ENCODE data around the gene INSM2. TPM values are rescaled to one million over a fixed set of nuclear protein-coding genes. Genes with fewer than 3 reads are reported as not detected.

The INSM2 gene
- total and polyA plus RNA-seq, 2 of the 13 experiments (the other 11 are each of a cell fraction or from before 2014, with no cell fraction given) = not detected

DNA sequence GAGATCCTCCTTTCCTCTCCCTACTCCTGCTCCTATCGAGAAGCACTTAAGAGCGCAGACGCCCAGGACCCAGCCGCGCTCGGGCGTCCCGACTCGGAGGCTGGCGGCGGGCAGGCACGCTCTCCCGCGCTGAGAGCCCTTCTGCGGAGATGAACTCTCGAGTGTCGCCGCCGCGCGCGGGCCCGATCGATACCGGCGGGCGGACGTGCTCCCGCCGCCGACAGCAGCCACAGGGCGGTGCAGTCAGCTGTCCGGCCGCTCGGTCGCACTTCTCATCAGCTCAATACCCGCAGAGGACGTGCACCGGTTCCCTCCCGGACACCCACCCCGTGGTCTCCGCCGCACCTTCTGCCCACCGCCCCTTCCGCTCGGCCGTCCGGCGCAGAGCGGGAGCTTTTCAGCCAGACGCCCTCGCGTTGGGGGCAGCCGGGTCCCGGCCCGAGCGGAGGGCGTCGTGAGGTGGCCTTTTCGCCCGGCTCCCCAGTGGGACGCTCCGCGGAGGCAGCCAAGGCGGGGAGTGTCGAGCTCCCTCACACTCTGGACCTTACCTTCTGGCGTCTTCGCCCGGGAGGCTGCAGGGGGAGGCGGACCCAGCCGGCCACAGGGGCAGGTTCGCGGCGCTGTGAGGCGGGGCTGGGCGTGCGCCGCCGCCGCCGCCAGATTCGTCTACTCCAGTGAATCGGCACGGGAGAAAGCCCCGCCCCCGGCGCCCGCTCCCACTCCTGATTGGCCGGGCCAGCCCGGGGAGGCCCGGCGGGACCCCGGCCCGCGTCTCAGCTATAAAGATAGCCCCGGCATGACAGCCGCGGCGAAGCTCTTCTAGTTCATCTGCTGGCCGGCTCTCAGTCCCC is at the start of gene INSM2 (continued):
- TF ChIP-seq, protein P1, sequence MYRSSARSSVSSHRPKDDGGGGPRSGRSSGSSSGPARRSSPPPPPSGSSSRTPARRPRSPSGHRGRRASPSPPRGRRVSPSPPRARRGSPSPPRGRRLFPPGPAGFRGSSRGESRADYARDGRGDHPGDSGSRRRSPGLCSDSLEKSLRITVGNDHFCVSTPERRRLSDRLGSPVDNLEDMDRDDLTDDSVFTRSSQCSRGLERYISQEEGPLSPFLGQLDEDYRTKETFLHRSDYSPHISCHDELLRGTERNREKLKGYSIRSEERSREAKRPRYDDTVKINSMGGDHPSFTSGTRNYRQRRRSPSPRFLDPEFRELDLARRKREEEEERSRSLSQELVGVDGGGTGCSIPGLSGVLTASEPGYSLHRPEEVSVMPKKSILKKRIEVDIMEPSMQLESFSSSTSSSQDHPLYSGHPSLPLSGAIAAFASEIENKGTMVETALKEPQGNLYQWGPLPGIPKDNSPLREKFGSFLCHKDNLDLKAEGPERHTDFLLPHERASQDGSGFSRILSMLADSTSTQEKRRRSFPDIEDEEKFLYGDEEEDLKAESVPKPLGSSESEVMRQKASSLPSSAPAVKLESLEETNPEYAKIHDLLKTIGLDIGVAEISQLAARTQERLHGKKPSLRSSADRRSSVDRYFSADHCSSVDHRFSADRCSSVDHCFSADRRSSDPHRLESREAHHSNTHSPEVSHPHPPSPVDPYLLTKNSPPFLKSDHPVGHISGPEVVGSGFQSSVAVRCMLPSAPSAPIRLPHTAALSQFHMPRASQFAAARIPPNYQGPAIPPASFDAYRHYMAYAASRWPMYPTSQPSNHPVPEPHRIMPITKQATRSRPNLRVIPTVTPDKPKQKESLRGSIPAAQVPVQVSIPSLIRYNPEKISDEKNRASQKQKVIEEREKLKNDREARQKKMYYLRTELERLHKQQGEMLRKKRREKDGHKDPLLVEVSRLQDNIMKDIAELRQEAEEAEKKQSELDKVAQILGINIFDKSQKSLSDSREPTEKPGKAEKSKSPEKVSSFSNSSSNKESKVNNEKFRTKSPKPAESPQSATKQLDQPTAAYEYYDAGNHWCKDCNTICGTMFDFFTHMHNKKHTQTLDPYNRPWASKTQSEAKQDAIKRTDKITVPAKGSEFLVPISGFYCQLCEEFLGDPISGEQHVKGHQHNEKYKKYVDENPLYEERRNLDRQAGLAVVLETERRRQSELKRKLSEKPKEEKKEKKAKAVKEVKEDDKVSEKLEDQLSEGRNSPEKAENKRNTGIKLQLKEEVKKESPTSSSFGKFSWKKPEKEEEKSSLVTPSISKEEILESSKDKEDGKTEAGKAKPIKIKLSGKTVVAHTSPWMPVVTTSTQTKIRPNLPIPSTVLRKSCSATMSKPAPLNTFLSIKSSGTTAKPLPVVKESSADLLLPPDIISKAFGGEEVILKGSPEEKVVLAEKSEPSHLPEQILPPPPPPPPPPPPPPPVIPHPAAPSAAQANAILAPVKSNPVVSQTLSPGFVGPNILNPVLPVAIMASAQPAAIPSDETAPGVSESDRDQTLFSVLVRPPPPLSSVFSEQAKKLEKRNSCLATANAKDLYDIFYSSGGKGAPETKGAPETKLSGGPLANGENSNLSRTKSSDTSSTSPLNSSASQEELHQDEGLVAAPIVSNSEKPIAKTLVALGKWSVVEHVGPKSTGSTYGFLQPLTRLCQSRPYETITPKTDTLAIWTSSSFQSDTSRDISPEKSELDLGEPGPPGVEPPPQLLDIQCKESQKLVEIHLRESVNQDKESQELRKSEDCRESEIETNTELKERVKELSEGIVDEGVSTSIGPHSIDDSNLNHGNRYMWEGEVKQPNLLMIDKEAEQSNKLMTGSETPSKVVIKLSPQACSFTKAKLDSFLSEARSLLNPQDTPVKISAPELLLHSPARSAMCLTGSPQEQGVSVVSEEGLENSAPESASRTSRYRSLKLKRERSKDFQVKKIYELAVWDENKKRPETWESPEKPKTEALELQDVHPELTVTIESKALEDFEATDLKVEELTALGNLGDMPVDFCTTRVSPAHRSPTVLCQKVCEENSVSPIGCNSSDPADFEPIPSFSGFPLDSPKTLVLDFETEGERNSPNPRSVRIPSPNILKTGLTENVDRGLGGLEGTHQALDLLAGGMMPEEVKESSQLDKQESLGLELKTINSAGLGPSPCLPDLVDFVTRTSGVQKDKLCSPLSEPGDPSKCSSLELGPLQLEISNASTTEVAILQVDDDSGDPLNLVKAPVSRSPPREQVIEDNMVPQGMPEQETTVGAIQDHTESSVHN (CRISPR knock-in tag; IDR thresholded peaks at IDR 0.05) = peak; percentile 92
- TF ChIP-seq ZNF777 (CRISPR knock-in tag; IDR thresholded peaks at IDR 0.05) = peak; percentile 94
- no peak; the same call in 1 of the 2 replicates for TF ChIP-seq REXO4 (CRISPR knock-in tag; IDR thresholded peaks at IDR 0.05; ENCODE audit: borderline replicate concordance)
- TF ChIP-seq TFDP1 (CRISPR knock-in tag; IDR thresholded peaks at IDR 0.05; ENCODE audit: borderline replicate concordance) = peak; percentile 67
- no peak for TF ChIP-seq CC2D1A (CRISPR knock-in tag; IDR thresholded peaks at IDR 0.05)
- peak; percentile 70 for TF ChIP-seq YEATS4 (CRISPR knock-in tag; IDR thresholded peaks at IDR 0.05; ENCODE audit: borderline replicate concordance)
- TF ChIP-seq WIZ (CRISPR knock-in tag; IDR thresholded peaks at IDR 0.05) = peak; percentile 97
- TF ChIP-seq CENPX (CRISPR knock-in tag; IDR thresholded peaks at IDR 0.05) = no peak
- TF ChIP-seq JDP2 (CRISPR knock-in tag; IDR thresholded peaks at IDR 0.05; ENCODE audit: borderline replicate concordance) = no peak
- TF ChIP-seq ZNF282 (IDR thresholded peaks at IDR 0.05; ENCODE audit: partially characterized antibody) = no peak
- TF ChIP-seq RELA (CRISPR knock-in tag; IDR thresholded peaks at IDR 0.05) = peak; percentile 83
- peak; percentile 71 for TF ChIP-seq PITX1 (CRISPR knock-in tag; IDR thresholded peaks at IDR 0.05)
- peak; percentile 3; the same call in 1 of the 2 replicates for TF ChIP-seq NR3C1 (CRISPR knock-in tag; IDR thresholded peaks at IDR 0.05)
- peak; percentile 91; the same call in 1 of the 2 replicates for TF ChIP-seq ZZZ3 (CRISPR knock-in tag; IDR thresholded peaks at IDR 0.05; ENCODE audit: borderline replicate concordance)
- peak; percentile 98 for TF ChIP-seq ZNF34 (CRISPR knock-in tag; IDR thresholded peaks at IDR 0.05; ENCODE audit: borderline replicate concordance)
- TF ChIP-seq CBX2 (IDR thresholded peaks at IDR 0.05; ENCODE audit: low read depth, low read length) = no peak
- TF ChIP-seq CBX2 (CRISPR knock-in tag; IDR thresholded peaks at IDR 0.05; ENCODE audit: low read depth) = peak; percentile 74
- TF ChIP-seq ZNF746 (CRISPR knock-in tag; IDR thresholded peaks at IDR 0.05) = peak; percentile 60
- peak; percentile 71; the same call in 1 of the 2 replicates for TF ChIP-seq PREB (CRISPR knock-in tag; IDR thresholded peaks at IDR 0.05)

Data from HepG2 (cell line).